Activated gamma-delta T cell treated with anti-CD3 and anti-CD28 coated beads, Interleukin-2, amount 50 U/mL, for 16 hours (primary cell): ENCODE measurements around the gene THAP3.

Source experiments
- DNase-seq: peaks from one replicate; pipeline ENCODE4 v3.0.0-alpha.2; 2020; ENCODE audit warnings: low read depth

THAP3 gene

DNA sequence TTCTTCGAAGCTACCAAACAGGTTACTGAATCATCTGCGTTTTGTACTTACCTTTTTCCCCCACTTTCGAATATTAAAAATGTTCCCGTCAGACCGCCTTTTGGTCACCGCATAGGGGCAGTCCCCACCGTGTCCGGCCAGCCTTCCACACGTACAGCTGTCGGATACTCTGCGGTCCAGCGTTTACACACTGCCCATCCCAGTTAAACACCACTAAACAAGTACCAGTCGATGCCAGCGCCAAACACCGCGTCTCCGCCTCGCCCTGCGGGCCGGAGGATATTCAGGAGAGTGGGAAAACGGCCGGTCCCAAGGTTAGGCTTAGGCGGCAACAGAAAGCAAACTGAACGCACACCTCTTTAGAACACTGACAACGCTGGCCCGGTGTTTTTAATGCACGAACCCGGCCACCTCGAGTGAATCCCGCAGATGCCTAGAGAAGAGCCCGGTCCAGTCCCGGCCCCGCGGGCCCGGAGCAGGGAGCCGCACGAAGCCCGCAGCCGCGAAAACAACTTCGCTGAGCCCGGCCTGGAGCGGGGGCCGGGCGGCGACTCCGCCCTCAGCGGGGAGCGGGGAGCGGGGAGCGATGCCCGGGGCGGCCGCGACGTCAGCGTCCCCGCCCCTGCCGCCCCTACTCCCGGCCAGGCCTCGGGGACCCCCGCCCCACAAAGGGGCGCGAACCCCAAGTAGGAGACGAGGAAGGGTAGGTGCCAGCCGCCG, 11.9 kb upstream of the THAP3 start:
- no peak for DNase-seq

DNA sequence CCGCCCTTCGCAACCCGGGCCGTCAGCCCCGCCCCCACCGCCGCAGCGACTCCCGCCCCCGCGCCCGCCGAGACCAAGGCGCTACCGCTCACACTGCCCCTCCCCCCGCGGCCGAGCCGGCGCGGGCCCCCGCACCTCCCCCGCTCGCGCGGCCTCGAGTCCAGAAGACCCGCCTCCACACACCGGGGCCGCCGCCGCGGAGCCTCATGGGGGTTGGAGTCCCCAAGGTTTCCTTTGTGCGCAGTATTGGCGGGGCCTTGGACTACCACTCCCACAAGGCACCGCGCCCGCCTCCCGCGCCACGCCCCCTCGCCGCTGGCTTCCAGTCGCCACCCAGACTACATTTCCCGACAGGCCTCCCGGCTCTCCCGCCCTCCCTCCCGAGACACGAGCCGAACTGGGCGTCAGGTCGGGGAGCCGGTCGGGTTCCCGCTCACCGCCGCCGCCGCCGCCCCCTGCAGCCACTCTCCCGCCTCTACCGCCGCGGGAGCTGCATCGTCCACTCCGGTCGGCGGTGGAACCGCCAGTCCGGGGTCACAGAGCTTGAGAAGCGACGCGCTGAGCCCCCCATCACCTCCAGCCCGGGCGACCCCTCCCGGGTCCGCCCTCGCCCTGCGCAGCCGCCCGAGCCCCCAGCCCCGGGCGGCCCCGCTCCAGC, 11.2 kb upstream of the THAP3 start, which contains the start of gene PHF13:
Gene PHF13 (plus strand): TSS at position 371 of the 658 bp plus-strand sequence. CDS start 336 bp downstream, outside the sequence.
- peak; percentile 99 for DNase-seq

DNA sequence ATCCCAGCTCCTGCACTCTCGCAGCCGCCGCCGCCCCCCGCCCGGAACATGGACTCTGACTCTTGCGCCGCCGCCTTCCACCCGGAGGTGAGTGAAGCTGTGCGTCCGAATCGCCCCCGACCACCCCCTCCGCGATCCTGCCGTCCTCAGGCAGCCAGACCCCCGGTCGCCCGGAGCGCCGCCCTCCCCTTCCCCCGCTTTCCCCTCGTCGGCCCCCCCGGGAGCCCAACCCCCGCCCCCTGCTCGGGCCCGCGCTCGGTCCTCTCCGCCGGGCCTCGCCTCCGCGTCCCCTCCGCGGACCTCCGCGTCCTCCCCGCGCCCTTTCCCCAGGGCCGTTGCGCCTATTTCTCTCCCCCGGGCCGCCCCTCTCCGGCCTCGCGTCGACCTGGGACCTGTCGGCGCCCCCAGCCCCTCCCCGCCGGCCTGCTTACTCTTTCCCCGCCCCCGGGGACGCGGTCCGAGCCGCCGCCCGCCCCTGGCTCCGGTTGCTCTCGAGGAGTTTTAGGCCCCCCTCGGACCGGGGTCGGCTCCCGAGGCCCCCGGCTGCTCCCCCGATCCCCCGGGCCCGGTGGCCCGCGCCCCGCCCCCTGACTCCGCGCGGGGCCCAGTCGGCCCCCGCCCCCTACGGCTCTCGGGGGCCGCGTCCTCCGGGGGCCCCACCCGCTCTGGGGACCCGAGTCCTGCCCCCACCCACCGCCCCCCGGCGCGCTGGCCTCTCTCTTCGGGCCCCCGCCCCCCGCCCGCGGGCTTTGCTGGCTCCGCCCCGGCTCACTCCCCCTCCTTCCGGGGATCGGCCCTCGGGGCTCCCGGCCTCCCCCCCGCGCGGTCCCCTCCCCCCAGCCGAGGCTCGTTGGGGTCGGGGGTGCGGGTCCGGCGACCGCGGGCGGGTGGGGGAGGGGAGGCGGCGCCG, 10.4 kb upstream of the THAP3 start:
- peak; percentile 41 for DNase-seq

DNA sequence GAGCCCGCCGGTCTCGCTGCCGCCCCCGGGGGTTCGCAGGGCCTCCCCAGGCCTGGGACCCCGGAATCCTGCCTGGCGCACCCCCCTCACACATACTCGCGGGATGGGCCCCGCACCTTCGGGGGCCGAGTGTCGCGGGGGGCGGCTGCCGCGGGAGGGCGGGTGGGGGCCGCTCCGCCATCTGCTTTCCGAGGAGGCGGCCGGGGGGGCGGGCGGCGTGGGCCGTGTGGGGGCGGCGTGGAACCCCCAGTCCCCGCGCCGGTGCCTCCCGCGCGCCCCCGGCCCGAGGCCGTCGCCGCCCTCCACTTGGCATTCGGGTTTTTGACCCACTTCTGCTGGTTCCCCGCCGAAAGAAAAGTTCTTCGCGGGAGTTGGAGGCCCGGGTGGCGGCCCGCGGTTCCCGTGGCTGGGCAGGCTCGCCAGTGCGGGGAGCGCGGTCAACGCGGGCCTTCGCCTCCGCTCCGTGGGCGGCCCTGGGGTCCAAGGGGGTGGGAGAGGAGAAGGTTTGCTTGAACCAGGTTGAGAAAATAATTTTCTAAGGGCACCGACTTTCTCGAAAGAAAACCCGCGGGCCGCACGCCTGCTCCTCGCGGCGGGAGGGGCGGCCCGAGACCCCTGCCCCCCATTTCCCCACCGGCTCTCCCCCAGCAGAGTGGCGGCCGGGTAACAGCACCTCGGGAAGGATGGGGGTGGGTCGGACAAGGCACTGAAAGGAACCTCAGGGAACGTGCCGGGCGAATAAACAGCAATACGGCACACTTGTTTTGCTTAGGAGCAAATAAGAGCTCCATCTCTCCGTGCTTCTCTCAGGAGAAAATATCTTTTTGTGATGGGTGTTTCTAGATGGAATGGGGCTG, 9.5 kb upstream of the THAP3 start:
- DNase-seq: no peak

DNA sequence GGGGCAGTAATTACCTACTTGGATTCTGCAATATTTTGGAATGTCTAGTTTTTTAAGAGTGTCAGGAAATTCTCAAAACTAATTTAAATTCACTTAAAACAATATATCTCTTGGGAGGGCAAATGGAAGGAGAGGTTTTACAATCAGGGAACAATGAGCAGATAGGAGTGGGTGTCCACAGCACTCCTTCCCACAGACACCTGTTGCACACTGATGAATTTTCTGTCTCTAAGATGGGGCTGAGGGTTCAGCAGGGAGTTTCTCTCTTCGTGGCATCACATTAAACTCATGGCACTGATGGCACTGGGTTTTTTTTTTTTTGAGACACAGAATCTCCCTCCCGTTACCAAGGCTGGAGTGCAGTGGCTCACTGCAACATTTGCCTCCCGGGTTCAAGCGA, 5.6 kb upstream of the THAP3 start:
- no peak for DNase-seq

DNA sequence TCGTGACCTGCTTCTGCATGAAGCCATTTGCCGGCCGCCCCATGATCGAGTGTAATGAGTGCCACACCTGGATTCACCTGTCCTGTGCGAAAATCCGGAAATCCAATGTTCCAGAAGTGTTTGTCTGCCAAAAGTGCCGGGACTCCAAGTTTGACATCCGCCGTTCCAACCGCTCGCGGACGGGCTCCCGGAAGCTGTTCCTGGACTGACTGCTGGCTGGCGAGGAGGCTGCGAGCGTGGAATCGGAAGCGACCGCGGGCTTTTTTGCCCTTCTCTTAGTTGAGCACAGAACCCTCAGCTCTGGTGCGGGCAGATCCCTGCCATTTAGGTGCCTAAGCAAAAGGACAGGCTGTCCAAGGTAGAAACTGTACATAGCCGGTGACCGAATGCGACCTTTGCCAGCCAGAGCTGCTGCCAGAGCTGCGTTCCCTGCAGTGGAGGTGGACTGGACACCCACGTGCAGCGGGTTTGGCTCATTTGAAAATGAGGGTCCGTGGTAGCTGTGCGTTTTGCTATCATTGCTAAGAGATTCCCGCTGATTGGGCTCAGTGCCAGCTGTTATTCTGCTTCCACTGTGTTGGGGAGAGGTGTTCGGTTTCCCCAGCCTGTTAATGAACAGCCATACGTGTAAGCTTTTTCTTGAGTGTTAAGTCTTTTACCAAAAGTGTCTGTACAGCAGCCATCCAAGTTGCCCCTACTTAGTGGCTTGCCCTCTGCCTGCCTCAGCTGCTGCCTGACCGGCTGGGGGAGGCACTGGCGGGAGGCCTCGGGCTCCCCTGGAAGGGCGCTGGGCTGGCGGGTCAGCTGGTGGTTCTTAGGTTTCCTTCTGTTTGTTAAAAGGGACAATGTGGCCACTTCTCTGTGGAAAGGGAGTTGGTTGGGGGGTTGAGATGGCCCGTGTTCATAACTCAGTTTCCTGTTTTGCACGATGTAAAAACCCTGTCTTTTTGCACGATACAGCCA, 3.0 kb upstream of the THAP3 start:
- DNase-seq: no peak

DNA sequence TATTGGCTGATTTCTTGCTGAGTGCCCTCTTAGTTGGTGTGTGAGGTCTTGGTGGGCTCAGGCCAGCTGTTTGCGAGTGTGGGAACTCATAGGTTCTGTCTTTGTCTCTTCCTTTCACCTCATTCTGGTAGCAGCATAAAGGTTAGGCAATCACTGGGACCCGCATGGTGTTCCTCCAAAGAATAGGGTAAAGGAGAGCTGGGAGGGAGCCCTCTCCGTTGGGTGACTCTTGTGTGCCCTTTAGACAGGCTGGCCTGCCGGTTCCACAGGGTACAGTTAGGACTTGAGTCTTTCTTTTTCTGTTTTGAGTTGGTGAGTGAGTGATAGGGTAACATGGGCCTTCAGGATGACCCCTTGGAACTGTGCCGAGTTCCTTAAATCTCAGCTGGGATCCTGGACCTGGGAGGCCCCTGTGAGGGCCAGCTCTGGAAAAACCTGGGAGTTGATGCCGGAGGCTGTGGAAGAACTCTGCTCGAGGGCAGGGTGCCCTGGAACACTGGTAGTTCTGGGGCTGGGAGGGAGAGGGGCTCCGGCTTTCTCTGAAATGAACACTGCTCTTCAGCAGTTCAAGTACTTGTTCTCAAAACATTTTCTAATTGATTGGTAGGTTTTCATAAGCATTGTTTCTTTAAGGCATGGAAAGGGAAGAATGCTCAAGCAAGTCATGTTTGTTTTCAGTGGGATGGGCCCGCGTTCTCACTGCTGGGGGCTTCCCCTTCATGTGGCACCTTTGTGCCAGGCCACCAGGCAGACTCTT, 2.1 kb upstream of the THAP3 start:
- DNase-seq: no peak

DNA sequence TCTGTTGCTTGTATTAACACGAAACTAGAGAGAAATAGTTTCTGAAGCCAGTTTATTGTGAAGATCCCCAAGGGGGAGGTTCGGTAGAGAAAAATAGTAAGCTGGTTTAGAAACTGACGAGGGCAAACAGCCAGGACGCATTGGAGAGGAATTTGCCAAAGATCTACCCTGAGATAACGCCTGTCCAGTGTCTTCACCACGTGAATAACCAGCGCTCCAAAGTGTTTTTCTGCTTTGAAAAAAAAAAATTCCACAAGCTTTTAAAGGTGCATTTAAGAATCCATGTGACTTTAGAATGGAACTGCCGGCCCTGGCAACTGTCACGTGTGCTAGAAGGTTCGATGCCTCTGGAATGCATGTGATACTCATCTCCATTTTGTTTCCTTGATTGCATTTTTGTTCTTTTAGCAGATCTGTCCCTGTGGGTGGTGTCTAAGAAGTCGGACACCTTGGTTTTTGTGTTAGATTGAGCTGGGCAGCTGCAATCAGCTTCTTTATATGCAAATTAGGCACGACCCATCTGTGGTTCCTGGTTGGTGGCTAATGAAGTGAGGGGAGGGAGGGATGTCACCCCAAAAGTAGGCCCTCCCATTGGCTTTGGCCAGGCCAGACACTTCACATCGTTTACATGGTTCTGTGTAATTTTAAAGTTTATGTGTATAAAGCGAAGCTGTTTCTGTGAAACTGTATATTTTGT, 1.3 kb upstream of the THAP3 start:
- no peak for DNase-seq

DNA sequence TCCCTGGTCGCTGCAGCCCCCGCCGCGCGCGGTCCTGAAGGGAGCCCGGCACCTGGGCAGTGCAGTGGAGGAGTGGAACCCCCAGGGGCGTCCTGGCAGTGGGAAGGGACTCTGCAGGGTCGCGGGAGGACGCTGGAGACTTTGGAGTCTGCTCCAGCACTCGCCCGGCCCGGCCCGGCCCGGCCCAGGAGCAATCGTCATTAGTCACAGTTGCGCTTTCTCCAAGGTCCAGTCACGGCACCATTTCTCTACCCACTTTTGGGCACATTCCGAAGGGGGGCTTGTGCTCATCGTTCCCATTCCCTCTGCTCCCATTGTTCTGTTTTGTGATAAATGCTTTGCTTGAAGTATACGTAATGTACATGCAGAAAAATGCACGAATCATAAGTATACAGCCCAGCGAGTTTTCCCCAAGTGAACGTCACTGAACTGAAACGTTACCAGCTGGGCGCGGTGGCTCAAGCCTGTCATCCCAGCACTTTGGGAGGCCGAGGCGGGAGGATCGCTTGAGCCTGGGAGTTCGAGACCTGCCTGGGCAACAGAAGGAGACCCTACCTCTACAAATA, 999 bp downstream of the THAP3 start:
- no peak for DNase-seq

DNA sequence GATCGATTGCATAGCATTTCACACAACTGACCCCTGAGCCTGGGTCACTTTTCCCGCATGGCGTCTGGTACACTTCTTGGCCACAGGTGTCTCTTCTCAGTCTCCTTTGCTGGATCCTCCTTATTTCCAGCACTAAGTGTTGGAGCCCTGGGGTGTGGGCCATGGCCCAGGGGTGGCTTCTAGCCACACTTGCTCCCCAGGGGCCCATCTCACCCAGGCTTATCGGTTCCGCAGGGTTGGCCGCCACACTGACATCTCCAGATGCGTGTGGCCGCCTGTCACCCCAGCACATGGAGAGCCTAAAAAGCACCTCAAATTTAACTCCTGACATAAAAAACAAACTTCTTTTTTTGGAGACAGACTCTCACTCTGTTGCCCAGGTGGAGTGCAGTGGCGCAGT, 2.4 kb downstream of the THAP3 start:
- no peak for DNase-seq

DNA sequence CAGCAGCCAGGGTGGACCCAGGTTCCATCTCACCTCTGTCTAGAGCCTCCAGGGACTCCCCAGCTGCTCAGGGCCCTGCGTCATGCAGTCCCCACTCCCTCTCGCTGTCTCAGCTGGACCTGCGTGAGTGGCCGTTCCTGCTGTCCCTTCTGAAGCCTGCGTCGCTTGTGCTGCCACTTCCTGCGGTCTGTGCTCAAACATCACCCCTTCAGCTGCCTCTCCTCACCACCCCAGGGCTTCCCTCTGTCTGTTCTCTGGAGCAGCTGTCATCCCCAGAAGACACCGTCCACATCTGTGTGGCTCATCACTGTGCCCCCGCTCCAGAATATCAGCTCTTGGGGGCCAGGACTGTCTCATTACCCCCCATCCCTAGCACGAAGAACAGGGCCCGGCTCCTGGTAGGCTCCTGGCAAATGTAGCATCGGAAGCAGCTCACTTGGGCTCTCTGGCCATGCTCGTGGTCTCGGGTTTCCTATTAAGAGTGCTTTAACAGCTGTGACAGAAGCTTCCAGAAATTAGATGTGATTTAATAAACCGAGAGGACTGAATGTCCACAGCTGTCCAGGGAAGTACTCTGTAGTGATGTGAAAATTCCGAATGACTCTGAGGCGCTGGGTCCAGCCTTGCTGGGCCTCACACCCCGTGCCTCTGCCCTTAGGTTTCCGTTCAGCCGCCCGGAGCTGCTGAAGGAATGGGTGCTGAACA, 3.3 kb downstream of the THAP3 start:
- no peak for DNase-seq

DNA sequence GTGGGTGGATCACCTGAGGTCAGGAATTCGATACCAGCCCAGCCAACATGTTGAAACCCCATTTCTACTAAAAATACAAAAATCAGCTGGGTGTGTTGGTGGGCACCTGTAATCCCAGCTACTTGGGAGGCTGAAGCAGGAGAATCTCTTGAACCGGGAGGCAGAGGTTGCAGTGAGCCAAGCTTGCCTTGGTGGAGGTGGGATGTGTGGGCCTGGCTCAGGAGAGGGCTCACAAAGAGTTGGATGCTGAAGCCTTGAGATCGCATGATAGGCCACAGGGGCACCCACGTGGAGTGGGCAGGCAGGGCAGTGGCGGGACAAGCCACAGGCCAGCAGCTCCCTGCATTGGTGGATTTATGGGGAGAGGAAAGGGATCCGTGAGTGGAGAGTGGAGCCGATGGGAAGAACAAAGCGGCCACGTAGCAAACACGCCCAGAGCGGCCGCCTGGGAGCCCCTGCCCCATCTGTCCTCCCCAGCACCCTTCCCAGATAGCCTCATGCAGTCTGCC, 4.4 kb downstream of the THAP3 start:
- DNase-seq: no peak

DNA sequence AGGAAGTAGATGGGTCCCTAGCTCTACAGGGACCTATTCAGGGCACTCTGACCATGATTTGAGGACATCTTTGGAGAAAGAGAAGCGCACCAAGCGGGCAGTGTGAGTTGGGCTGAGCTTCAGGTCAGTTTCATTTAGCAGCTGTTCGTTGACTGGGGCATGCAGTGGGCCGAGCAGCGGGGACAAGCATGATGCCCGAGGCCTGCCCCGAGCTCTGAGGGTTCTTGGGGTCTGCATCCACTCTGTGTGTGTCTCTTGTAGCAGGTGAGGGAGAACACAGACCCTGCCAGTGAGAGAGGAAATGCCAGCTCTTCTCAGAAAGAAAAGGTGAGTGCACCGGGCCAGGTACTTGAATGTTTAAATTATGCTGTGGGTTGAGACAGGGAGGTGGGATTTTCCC, 5.4 kb downstream of the THAP3 start:
- no peak for DNase-seq

DNA sequence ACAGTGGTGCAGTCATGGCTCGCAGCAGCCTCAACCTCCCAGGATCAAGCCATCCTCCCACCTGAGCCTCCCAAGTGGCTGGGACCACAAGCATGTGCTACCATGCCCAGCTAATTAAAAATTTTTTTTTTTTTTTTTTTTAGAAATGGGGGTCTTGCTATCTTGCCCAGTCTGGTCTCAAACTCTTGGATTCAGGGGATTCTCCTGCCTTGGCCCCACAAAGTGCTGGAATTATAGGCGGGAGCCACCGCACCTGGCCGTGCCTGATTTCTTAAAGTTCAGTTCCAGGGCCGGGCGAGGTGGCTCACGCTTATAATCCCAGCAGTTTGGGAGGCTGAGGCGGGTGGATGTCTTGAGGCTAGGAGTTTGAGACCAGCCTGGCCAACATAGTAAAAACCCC, 6.4 kb downstream of the THAP3 start:
- no peak for DNase-seq

DNA sequence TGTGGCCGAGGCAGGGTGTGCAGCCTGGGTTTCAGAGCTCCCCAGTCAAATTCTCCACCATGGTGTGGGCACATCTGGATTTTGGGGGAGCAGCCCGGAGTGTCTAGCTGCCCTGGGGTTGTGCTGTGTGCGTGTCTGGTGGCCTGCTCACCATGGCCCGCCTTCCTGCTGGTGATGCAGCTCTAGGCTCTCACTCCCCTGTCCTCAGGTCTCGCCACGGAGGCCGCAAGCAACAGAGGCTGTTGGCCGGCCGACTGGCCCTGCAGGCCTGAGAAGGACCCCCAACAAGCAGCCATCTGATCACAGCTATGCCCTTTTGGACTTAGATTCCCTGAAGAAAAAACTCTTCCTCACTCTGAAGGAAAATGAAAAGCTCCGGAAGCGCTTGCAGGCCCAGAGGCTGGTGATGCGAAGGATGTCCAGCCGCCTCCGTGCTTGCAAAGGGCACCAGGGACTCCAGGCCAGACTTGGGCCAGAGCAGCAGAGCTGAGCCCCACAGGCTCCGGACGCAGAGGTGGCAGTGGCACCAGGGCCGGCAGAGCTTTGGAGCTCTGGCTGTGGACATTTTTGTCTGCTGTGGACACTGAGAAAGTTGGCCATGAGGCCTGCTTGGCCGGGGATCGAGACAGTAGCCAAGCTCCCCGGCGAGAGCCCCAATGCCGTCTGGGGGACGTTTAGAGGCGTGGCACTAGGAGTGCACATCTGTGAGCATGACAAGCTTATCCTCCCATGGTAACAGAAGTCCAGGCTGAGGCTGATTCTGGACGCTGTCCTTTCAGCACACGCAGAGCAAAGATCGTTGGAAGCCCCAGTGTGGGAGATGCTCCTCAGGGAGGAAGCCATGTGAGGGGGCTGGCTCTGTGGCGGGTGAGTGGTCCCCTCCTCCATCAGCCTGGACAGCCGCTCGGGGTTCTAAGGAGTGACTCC, 8.2 kb downstream of the THAP3 start:
- DNase-seq: no peak

DNA sequence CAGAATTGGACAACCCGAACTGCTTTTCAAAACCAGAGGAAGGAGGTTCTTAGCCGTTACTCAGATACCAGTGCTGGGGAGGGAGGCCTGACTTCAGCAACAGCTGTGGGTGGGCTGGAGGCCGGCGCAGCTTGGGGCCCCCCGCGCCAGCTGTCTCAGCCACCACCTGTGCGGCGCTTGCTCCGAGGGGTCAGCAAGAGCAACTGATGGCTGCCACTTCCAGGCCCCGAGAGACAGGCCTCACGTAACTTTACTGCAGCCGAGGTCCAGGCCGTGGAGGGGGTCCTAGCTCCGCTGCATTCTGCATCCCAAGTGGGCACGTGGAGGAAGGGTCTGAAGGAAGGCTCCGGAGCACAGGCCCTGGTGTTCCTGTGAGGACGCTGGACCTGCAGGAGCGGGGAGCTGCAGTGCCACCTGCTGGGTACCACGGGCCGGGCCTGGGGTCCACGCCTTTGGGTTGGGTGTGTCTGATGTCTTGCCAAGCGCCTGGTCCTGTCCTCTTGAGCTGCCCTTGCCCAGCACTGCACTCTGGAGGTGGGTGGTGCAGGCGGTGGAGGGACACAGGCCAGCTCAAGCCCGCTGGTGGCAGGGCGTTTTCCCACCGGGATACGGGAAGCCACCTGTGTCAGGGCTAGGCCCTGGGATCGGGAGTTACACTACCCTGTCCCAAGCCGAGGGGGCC, 9.8 kb downstream of the THAP3 start:
- DNase-seq: no peak
